ENCODE measurements around the gene LRMDA.

DNA sequence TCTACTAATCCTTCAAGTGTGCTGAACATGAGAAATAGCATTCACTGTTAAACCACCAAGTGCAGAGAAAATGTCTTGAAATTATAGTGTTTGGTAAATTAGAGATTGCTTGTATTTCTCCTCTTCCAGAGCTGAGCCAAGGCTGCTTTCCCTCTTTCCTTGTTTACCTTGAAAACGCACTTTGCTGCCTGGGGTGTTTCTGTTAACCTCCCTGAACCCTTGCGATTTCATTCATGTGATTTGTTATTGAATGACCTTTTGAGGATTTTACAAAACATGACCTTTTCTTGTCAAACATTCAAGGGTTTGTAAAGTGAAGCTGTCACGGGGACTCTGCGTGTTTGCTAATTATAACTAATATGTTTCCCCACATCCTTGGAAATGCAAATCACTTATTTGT, 169.4 kb downstream of the LRMDA start:
- no peak for TF ChIP-seq CTCF (conservative IDR thresholded peaks at IDR 0.05; ENCODE audit: low read length)
- TF ChIP-seq EZH2phosphoT487 (IDR thresholded peaks at IDR 0.05; ENCODE audit: borderline replicate concordance) = no peak

All from Loucy (cell line).